Keratinocyte (primary cell): Measurements from ENCODE around the gene CACNA1C. TPM values are rescaled to one million over a fixed set of nuclear protein-coding genes. Genes with fewer than 3 reads are reported as not detected.

ENCODE experiments used
- DNase-seq: peaks from one replicate; pipeline ENCODE4 v3.0.0-alpha.2; 2011; ENCODE audit warnings: low read depth, missing footprints, low spot score
- FAIRE-seq: peaks from 2 replicates; lab custom pipeline; 2011; peaks lifted over from hg19 to GRCh38; lab: Jason Lieb, UNC
- H2AFZ ChIP-seq: 2 replicates; pipeline ENCODE4 v1.6.0; 2012; ENCODE audit warnings: low read length, control low read depth, inconsistent platforms; ENCODE audit not compliant: control insufficient read depth
- H3K27ac ChIP-seq: 2 replicates; pipeline ENCODE4 v1.5.1; 2011; ENCODE audit warnings: low read length; ENCODE audit not compliant: control insufficient read depth, insufficient read depth
- H3K27me3 ChIP-seq: 3 replicates; pipeline ENCODE4 v1.6.0; 2011; ENCODE audit warnings: low read length; ENCODE audit not compliant: control insufficient read depth, insufficient read depth; ENCODE audit errors: extremely low read depth
- H3K36me3 ChIP-seq, 2 experiments: 2 replicates in 1 of 2; 3 replicates in 1 of 2; pipeline ENCODE4 v1.5.1; 2011; ENCODE audit warnings: low read length in 2 of 2, mild to moderate bottlenecking in 1 of 2; ENCODE audit not compliant: control insufficient read depth in 2 of 2, insufficient read depth in 2 of 2; ENCODE audit errors: extremely low read depth in 1 of 2
- H3K4me1 ChIP-seq: 3 replicates; pipeline ENCODE4 v1.5.1; 2011; ENCODE audit warnings: low read length; ENCODE audit not compliant: control insufficient read depth, insufficient read depth; ENCODE audit errors: extremely low read depth
- H3K4me2 ChIP-seq: 3 replicates; pipeline ENCODE4 v1.6.0; 2011; ENCODE audit warnings: low read depth, low read length; ENCODE audit not compliant: control insufficient read depth, insufficient read depth; ENCODE audit errors: extremely low read depth
- H3K4me3 ChIP-seq, 3 experiments: fragments of 200-600 bp in 1 of 3; sonication (generic) in 1 of 3; 2 replicates in 2 of 3; 3 replicates in 1 of 3; pipeline ENCODE4 v1.5.1; 2011 to 2016; ENCODE audit warnings: low read length in 3 of 3, mild to moderate bottlenecking in 3 of 3, control low read depth in 2 of 3, inconsistent platforms in 1 of 3, low read depth in 1 of 3, mixed read lengths in 1 of 3, mixed run types in 1 of 3, moderate library complexity in 1 of 3; ENCODE audit not compliant: control insufficient read depth in 2 of 3, insufficient read depth in 2 of 3; ENCODE audit errors: extremely low read depth in 1 of 3
- H3K79me2 ChIP-seq: 2 replicates; pipeline ENCODE4 v1.6.0; 2012; ENCODE audit warnings: low read length; ENCODE audit not compliant: control insufficient read depth, insufficient read depth
- H3K9ac ChIP-seq: 3 replicates; pipeline ENCODE4 v1.6.0; 2011; ENCODE audit warnings: low read length; ENCODE audit not compliant: control insufficient read depth, insufficient read depth; ENCODE audit errors: extremely low read depth
- H3K9me1 ChIP-seq: 3 replicates; pipeline ENCODE4 v1.6.0; 2011; ENCODE audit warnings: low read length; ENCODE audit not compliant: control insufficient read depth, insufficient read depth; ENCODE audit errors: extremely low read depth
- H3K9me3 ChIP-seq: 2 replicates; pipeline ENCODE4 v1.5.1; 2012; ENCODE audit warnings: low read depth, low read length; ENCODE audit not compliant: control insufficient read depth
- H4K20me1 ChIP-seq: 3 replicates; pipeline ENCODE4 v1.6.0; 2011; ENCODE audit warnings: low read length; ENCODE audit not compliant: control insufficient read depth, insufficient read depth; ENCODE audit errors: extremely low read depth
- CTCF ChIP-seq, 3 experiments: IDR thresholded peaks in 1 of 3; conservative IDR thresholded peaks in 1 of 3; optimal IDR thresholded peaks in 1 of 3; 2 replicates in 2 of 3; 3 replicates in 1 of 3; pipeline versions ENCODE3 to v1.5.1; 2011; ENCODE audit warnings: low read length in 3 of 3, mild to moderate bottlenecking in 3 of 3, moderate library complexity in 2 of 3, control low read depth in 1 of 3, inconsistent platforms in 1 of 3; ENCODE audit not compliant: insufficient read depth in 2 of 3; ENCODE audit errors: extremely low read depth in 1 of 3
- EZH2 ChIP-seq: IDR thresholded peaks from one replicate; pipeline ENCODE4 v1.6.1; 2012; ENCODE audit warnings: inconsistent platforms, mild to moderate bottlenecking, low read length, moderate library complexity
- dilution Hi-C: fragments of 300-500 bp; cut with MboI; formaldehyde crosslinking; loops from one replicate; pipeline ENCODE4 v1.7.0; 2020; ENCODE audit warnings: low sequenced_read_pairs; ENCODE audit not compliant: extremely low pct_ligation_motif_present
- polyA plus RNA-seq, 5 experiments: library from polyadenylated mRNA; depleted of rRNA in 3 of 5; stranded (reverse) in 3 of 5; stranded (forward) in 1 of 5; unstranded in 1 of 5; fragments of >200 nt; gene quantifications; 1 replicate in 1 of 5; 2 replicates in 3 of 5; 3 replicates in 1 of 5; pipeline versions ENCODE4 v1.2.1 to v1.2.3, GENCODE V29; 2011 to 2012; ENCODE audit warnings: missing spikeins in 2 of 5, low read depth in 1 of 5, low replicate concordance in 1 of 5

Gene CACNA1C
- polyA plus RNA-seq, 1 donor (not counting 4 experiments of a cell fraction or from before 2014, with no cell fraction given) = not detected

DNA sequence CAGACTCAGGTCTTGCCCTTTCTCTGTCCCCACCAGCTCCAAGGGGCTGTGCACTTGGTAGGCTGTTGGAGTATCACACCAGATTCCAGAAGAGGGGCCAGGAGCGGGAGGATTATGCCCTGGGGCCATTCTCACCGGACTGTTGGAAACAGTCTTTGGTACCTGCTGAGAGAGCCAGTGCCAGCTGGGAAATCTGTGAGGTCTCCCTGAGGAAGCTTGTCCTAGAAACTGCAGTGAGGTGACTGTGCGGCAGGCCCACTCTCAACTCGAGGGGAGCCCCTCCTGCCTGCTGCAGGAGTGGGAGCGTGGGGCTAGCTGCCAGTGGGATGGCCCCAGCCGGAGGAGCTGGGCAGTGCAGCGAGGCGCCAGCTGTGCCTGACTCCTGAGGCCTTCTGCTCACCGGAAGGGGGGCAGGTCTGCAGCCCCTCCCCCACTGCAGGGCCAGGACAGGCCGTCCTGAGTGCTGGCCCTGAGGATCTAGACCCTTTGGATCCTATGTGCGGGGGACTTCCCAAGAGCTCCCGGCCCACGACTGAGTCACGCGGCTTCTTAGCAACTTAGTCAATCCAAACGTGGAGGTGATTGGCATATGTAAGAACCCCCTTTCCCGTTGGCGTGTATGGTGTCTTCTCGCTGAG, 295.2 kb downstream of the CACNA1C start:
- Histone ChIP-seq H3K9me1 (no peaks in the 10 kb centered on the region), H3K4me3 (no peak overlapping the region), H3K36me3 (no peaks in the 10 kb centered on the region), H3K4me2 (no peak overlapping the region), H2AFZ (no peak overlapping the region), H3K9me3 (no peaks in the 10 kb centered on the region), H3K27ac (no peak overlapping the region), H3K27me3 (no peaks in the 10 kb centered on the region), H4K20me1 (no peaks in the 10 kb centered on the region), H3K9ac (no peak overlapping the region), H3K79me2 (no peaks in the 10 kb centered on the region), H3K4me1 (no peaks in the 10 kb centered on the region)
- DNase-seq (no peak), FAIRE-seq (no peak)
- TF ChIP-seq EZH2 (no peak), CTCF (optimal IDR thresholded peaks at IDR 0.05 in 1 of 3, IDR thresholded peaks at IDR 0.05 in 1 of 3, conservative IDR thresholded peaks at IDR 0.05 in 1 of 3; ENCODE audit: extremely low read depth in 1 of 3, insufficient read depth in 2 of 3, low read length in 3 of 3) (no peak)
- dilution Hi-C loops = no loop called here

DNA sequence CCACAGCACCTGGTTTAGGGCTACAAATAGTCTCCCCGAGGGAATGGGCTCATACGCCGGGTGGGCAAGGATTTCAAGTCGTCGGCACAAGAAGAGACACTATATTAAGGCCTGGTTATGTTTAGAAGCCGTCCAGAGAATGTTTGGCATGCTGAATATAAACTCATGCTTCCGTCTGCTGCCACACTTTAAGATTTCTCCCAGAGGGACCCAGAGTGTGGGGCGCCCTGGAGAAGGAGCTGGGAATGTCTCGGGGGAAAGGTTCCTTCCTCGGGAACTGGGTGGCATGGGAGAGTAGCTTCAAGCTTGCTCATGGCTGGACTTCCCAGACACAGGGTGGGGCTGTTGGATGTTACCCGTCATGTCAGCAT, 295.7 kb downstream of the CACNA1C start:
- H3K9me1 ChIP-seq = no peaks in the 10 kb centered on the region
- no peaks in the 10 kb centered on the region for H3K79me2 ChIP-seq
- no peak overlapping the region for H3K27ac ChIP-seq
- FAIRE-seq (no peak), DNase-seq (no peak)
- no peak overlapping the region for H2AFZ ChIP-seq
- no peaks in the 10 kb centered on the region for H4K20me1 ChIP-seq
- no peaks in the 10 kb centered on the region for H3K4me1 ChIP-seq
- no peaks in the 10 kb centered on the region for H3K27me3 ChIP-seq
- H3K4me2 ChIP-seq = no peak overlapping the region
- no peak overlapping the region for H3K9ac ChIP-seq
- no peaks in the 10 kb centered on the region for H3K36me3 ChIP-seq
- no peaks in the 10 kb centered on the region for H3K9me3 ChIP-seq
- H3K4me3 ChIP-seq = no peak overlapping the region
- TF ChIP-seq CTCF (optimal IDR thresholded peaks at IDR 0.05 in 1 of 3, IDR thresholded peaks at IDR 0.05 in 1 of 3, conservative IDR thresholded peaks at IDR 0.05 in 1 of 3; ENCODE audit: extremely low read depth in 1 of 3, insufficient read depth in 2 of 3, low read length in 3 of 3) (no peak), EZH2 (no peak)
- dilution Hi-C loops = no loop called here
